IPS-20b (cell line): Measurements from ENCODE around the gene MAPK12.

Source experiments
- H3K27ac ChIP-seq: one replicate; pipeline ENCODE4 v1.5.1; 2013; ENCODE audit warnings: low read length
- H3K27me3 ChIP-seq: 2 replicates; pipeline ENCODE4 v1.6.1; 2013; ENCODE audit warnings: mild to moderate bottlenecking, low read length, inconsistent platforms; ENCODE audit not compliant: insufficient read depth
- H3K36me3 ChIP-seq: 2 replicates; pipeline ENCODE4 v1.6.1; 2013; ENCODE audit warnings: low read depth, mild to moderate bottlenecking, inconsistent platforms, low read length, moderate library complexity; ENCODE audit not compliant: insufficient read depth
- H3K4me1 ChIP-seq: 2 replicates; pipeline ENCODE4 v1.6.1; 2013; ENCODE audit warnings: mild to moderate bottlenecking, control low read depth, inconsistent platforms, low read length, moderate library complexity; ENCODE audit not compliant: insufficient read depth
- H3K4me3 ChIP-seq: 2 replicates; pipeline ENCODE4 v1.5.1; 2013; ENCODE audit warnings: mild to moderate bottlenecking, low read length, inconsistent platforms
- H3K9ac ChIP-seq: 2 replicates; pipeline ENCODE4 v1.6.1; 2013; ENCODE audit warnings: low read depth, mild to moderate bottlenecking, inconsistent platforms, low read length, moderate library complexity
- H3K9me3 ChIP-seq: 2 replicates; pipeline ENCODE4 v1.6.1; 2013; ENCODE audit warnings: mild to moderate bottlenecking, low read depth, low read length, inconsistent platforms; ENCODE audit not compliant: insufficient read depth

The MAPK12 gene

GRCh38 chr22:50298266-50298637 lies 36.8 kb upstream of the MAPK12 start:
- H3K27ac ChIP-seq = no peak overlapping the region
- peaks cover 5% of the 10 kb centered on the region; the same call in 1 of the 2 replicates for H3K4me1 ChIP-seq
- no peak overlapping the region for H3K9ac ChIP-seq
- H3K9me3 ChIP-seq = no peaks in the 10 kb centered on the region
- H3K27me3 ChIP-seq = no peaks in the 10 kb centered on the region
- no peak overlapping the region for H3K4me3 ChIP-seq
- no peaks in the 10 kb centered on the region for H3K36me3 ChIP-seq

DNA sequence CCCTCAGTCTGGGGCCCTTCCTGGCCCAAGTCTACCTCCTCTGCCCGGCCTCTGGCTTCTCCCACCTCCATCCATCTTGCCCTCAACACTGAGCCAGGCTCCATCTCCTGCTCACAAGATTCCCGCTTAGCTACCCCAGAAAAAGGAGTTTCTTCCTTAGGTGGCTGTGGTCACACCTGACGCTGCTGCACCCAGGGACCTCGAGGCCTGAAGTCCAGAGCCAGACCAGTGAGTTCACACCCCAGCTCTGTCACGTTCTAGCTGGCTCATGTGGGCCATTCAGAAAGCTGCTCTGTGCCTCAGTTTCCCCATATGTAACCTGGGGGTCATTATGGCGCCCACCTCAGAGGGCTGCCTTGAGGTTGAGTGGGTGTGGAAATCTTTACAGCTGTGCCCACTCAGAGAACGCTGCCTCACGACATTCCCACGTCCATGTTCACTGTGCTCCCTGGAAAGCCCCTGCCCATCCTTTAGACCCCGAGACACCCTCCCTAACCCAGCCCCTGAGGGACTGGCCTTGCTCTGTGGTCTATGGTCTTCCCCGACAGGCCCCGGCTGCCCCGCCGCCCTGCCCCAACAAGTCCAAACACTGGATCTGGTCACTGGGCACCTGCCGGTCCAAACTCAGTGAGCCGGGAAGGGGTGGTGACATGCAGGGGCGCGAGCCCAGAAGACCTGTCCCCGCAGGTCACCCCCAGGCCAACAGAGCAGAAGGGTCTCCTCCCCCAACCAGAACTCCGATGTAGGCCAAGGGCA lies 36.2 kb upstream of the MAPK12 start:
- no peak overlapping the region for H3K4me3 ChIP-seq
- no peaks in the 10 kb centered on the region for H3K27me3 ChIP-seq
- no peak overlapping the region for H3K9ac ChIP-seq
- peaks cover 10% of the 10 kb centered on the region; the same call in 1 of the 2 replicates for H3K4me1 ChIP-seq
- H3K9me3 ChIP-seq = no peaks in the 10 kb centered on the region
- H3K36me3 ChIP-seq = no peaks in the 10 kb centered on the region
- H3K27ac ChIP-seq = no peak overlapping the region

- Histone ChIP-seq H3K27ac (no peak overlapping the region), H3K4me1 (peaks cover 12% of the 10 kb centered on the region; the same call in 1 of the 2 replicates), H3K9me3 (no peaks in the 10 kb centered on the region), H3K4me3 (no peak overlapping the region), H3K36me3 (no peaks in the 10 kb centered on the region), H3K27me3 (no peaks in the 10 kb centered on the region), H3K9ac (no peak overlapping the region)
These were observed 35.4 kb upstream of the MAPK12 start for GRCh38 chr22:50296658-50297490.

DNA sequence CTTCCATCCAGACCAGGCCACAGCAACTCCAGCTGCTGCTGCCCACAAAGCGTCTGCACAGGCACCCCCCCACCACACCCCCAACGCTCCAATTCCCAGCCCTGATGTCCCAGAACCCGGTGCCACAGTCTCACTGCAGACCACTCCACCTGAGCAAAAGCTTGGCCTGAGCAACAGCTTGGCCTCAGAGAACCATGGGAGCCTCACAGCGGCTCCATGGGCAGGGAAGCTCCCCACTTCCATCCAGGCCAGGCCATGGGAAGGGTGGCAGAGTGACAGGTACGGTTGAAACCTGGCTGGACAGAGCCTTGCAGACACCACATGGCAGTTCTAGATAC lies 32.8 kb upstream of the MAPK12 start:
- Histone ChIP-seq H3K36me3 (peaks cover 11% of the 10 kb centered on the region), H3K27me3 (no peaks in the 10 kb centered on the region), H3K9me3 (no peaks in the 10 kb centered on the region), H3K4me3 (no peak overlapping the region), H3K27ac (no peak overlapping the region), H3K9ac (peak overlapping the region; percentile 53; the same call in 1 of the 2 replicates), H3K4me1 (peaks cover 12% of the 10 kb centered on the region; the same call in 1 of the 2 replicates)

DNA sequence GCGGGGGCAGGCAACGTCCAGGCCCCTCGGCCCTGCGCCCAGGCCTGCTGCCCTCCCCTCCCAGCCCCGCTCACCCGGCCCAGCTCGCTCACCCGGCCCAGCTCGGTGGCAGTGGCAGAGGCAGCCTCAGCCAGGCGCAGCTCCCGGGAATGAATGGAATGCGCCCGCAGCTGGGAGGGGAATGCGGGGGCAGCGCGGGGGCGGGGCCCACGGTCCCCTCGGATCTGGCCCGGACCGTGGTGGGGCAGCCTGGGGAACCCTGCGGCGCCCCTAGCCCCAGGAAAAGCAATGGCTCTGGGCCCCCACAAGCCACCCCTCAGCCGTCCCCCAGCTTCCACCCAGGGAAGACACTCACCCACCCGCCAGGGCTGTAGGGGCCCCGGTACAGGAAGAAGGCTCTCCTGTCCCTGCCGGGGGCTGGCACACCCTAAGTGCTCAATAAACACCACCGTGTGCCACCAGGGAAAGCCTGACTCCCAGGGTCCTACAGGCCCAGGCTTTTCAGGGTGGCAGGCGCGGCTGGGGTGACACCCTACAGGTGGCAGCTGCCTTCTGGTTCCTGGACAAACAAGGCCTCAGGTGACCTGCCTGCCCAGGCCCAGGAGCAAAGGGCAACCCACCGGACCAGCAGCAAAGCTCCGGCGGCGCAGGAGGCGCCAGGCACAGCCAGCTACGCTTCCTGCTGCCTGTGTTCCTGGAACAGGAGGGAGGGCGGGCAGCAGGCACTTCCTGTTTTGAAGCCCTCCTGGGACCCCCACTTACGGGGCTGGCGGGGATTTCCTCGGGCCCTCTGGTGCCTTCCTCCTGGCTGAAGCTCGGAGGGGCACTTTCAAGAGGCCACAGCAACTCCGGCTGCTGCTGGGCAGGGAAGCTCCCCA lies 32.2 kb upstream of the MAPK12 start:
- peaks cover 12% of the 10 kb centered on the region; the same call in 1 of the 2 replicates for H3K4me1 ChIP-seq
- no peaks in the 10 kb centered on the region for H3K9me3 ChIP-seq
- peaks cover 17% of the 10 kb centered on the region for H3K36me3 ChIP-seq
- H3K9ac ChIP-seq = peak overlapping the region; percentile 54; the same call in 1 of the 2 replicates
- no peaks in the 10 kb centered on the region for H3K27me3 ChIP-seq
- peak overlapping the region; percentile 47; the same call in 1 of the 2 replicates for H3K4me3 ChIP-seq
- peak overlapping the region; percentile 79 for H3K27ac ChIP-seq

DNA sequence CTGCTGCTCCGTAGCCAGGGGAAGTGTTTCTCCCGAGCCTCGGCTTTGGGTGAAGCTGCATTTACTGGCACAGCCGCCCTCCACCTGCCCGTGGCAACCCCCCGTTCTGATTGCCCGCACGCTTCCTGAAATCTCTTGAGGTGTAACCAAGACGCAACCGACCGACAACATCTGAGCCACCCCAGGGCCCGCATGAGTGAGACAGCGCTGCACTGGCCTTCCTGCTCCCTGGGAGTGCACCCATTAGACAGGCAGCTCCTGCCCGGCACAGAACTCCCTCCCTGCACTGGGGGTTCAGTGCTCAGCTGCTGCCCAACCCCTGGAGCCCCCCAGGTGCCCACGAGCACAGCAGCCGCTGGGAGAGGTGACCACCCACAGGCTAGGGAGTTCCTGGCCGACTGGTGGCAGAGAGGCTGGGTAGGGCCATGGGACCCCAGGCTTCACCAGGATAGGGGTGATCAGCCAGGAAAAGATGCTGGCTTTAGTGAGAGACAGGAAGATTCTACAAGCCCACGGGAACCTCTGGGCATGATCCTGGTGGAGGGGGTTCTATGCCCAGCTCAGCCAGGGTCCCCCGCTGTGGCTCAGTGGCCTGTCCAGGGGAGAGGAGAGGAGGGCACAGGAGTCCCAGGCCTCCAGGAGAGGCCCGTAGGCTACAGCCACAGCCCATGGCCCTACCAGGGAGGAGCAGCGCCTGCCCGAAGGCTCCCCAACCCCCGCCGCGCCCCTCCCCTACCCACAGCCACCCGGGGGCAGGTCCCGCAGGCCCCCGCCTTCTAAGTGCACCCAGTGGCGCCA lies 31.4 kb upstream of the MAPK12 start:
- Histone ChIP-seq H3K4me3 (peak overlapping the region; percentile 47; the same call in 1 of the 2 replicates), H3K9me3 (no peaks in the 10 kb centered on the region), H3K36me3 (peaks cover 19% of the 10 kb centered on the region), H3K4me1 (peaks cover 12% of the 10 kb centered on the region; the same call in 1 of the 2 replicates), H3K9ac (peak overlapping the region; percentile 54; the same call in 1 of the 2 replicates), H3K27me3 (no peaks in the 10 kb centered on the region), H3K27ac (no peak overlapping the region)

- no peaks in the 10 kb centered on the region for H3K27me3 ChIP-seq
- H3K9ac ChIP-seq = no peak overlapping the region
- peaks cover 25% of the 10 kb centered on the region for H3K36me3 ChIP-seq
- H3K27ac ChIP-seq = no peak overlapping the region
- H3K9me3 ChIP-seq = no peaks in the 10 kb centered on the region
- H3K4me1 ChIP-seq = peaks cover 12% of the 10 kb centered on the region; the same call in 1 of the 2 replicates
- no peak overlapping the region for H3K4me3 ChIP-seq
These were observed 28.6 kb upstream of the MAPK12 start for GRCh38 chr22:50289942-50290630.

DNA sequence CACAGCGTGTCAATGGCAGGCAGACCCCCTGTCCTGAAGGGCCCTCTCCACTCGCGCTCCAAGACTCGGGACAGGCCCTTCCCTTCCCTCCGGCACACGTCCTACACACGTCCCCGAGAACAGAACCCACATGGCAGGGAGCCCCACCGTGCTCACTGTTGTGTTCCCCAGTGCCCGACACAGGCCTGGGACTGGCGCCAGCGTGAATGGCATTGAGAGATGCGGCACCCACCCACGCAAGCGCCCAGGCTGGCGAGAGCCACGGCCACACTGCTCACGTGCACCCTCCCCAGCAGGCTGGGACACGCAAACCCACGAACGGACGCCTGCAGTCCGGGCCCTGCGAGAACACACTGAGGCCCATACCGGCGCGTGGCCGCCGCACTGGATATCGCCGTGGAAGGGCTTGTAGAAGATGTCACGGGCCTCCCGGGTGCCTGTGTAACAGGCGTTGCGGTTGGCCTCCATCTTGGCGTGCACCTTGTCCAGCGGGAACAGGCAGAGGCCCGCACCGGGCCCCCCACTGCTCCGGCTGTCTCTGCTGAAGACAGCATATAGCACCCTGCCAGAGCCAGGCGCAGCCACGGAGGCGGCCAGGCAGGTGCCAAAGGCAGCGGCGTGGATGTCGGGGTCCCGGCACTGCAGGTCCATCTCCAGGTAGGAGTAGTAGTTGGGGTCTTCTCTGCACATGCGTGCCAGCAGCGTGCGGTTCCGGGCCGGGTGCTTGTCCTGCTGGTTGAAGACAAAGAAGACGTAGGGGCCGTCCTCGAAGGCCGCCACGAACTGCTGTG lies 27.9 kb upstream of the MAPK12 start:
- Histone ChIP-seq H3K9me3 (no peaks in the 10 kb centered on the region), H3K27ac (no peak overlapping the region), H3K36me3 (peaks cover 25% of the 10 kb centered on the region), H3K9ac (no peak overlapping the region), H3K4me3 (no peak overlapping the region), H3K27me3 (no peaks in the 10 kb centered on the region), H3K4me1 (peaks cover 12% of the 10 kb centered on the region; the same call in 1 of the 2 replicates)

DNA sequence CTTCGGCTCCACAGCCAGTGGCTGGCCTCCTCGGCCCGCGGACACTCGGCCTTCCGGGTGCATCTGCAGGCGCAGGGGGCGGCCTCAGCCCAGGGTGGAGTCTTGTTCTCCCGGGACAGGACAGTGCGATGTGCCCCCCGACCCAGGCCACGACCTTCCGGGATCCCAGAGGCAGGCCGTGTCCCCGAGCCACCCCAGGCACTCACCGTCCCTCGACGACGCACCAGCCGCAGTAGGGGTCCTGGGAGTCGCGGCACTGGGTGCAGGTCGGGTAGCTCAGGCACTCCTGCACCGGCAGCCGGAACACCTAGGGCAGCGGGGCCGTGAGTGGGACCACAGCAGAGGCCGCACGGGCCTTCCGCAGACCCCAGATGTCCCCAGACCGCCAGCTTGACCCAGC lies 26.2 kb upstream of the MAPK12 start:
- H3K9ac ChIP-seq = no peak overlapping the region
- H3K27me3 ChIP-seq = no peaks in the 10 kb centered on the region
- peaks cover 29% of the 10 kb centered on the region for H3K36me3 ChIP-seq
- H3K9me3 ChIP-seq = no peaks in the 10 kb centered on the region
- no peak overlapping the region for H3K27ac ChIP-seq
- H3K4me1 ChIP-seq = peaks cover 3% of the 10 kb centered on the region; the same call in 1 of the 2 replicates
- no peak overlapping the region for H3K4me3 ChIP-seq
